ENCODE data around the gene ART4. TPM values are rescaled to one million over a fixed set of nuclear protein-coding genes. Genes with fewer than 3 reads are reported as not detected.

Gene ART4
- total and polyA plus RNA-seq, 12 donors, result 0.22 to 15.2 (median 4.7) TPM

DNA sequence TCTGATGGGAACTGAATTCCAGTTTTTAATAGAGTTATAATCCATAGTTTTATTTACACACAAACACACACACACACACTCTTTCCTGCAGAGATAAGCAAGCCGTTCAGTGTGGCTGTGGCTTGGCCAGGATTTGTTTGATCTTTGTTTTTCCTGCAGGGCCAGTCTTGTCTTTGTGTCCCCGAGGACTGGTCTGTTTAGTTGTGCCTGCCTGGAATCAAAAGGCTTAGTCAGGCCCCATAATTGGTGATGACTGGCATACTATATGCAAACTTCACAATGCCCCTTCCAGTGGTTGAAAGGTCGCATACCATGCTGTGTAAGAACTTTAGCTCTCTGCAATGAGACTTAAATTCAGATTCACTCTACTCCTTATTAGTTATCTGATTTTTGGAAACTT is 66.1 kb downstream of the ART4 start:
- WGBS, 4 donors, result 47 to 57% (median 51%) methylated on average over 3 of the region's 3 CpGs
- Histone ChIP-seq H3K27ac (no peak overlapping the region), H3K27me3 (no peaks in the 10 kb centered on the region), H3K4me3 (no peak overlapping the region), H3K9me3 (replicated peaks in 1 of 3) (no peaks in the 10 kb centered on the region), H3K4me1 (replicated peaks in 1 of 2) (peaks cover 6 to 9% of the 10 kb centered on the region in 2 donors), H3K36me3 (replicated peaks in 1 of 2) (no peaks in the 10 kb centered on the region)
- intact Hi-C loops (cut with DNase I), result no loop called here
- DNase-seq, result no peak
- TF ChIP-seq POLR2A (IDR thresholded peaks at IDR 0.05), result no peak
- TF ChIP-seq, protein P1, sequence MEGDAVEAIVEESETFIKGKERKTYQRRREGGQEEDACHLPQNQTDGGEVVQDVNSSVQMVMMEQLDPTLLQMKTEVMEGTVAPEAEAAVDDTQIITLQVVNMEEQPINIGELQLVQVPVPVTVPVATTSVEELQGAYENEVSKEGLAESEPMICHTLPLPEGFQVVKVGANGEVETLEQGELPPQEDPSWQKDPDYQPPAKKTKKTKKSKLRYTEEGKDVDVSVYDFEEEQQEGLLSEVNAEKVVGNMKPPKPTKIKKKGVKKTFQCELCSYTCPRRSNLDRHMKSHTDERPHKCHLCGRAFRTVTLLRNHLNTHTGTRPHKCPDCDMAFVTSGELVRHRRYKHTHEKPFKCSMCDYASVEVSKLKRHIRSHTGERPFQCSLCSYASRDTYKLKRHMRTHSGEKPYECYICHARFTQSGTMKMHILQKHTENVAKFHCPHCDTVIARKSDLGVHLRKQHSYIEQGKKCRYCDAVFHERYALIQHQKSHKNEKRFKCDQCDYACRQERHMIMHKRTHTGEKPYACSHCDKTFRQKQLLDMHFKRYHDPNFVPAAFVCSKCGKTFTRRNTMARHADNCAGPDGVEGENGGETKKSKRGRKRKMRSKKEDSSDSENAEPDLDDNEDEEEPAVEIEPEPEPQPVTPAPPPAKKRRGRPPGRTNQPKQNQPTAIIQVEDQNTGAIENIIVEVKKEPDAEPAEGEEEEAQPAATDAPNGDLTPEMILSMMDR (IDR thresholded peaks at IDR 0.05), result no peak

DNA sequence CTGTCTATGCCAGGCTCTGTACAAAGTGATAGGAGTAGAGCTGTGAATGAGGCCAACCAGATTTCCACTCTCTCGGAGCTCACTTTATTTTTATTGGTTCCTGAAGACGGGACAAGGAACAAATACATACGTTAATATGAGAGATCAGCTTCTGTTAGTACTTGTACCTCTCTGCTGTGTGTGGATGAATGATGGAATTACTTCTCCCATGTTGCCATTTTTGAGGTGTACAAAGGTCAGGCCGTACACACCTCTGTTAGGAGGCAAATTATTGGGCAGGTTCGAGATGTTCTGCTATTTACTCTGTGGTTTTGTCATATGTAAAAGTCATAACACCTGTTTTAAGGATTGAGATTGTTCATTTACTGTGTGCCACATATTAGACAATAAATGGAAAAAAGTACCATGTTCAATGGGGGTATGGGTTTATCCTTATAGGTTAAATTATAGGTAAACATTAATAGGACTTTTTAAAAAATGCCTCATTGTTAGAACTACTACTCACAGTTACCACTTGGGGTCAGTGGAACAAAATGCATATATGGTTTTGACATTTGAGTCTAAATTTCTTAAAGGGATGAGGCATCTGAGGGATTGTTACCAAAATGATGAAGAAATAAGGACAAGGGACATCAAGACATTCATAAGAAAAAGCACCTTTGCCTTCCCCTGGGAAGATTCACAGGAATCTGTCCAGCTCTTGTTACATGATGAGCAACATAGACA is 66.9 kb downstream of the ART4 start:
- peak overlapping the region in 1 of 4 donors; percentile 78 for H3K4me3 ChIP-seq
- no peak for DNase-seq
- peak overlapping the region in 3 of 5 donors; percentile 95 to 98 (median 98) for H3K27ac ChIP-seq
- WGBS, 4 donors, result 84 to 94% (median 90%) methylated on average over 5 of the region's 5 CpGs
- TF ChIP-seq, protein P1 (IDR thresholded peaks at IDR 0.05), result peak in 2 of 6 experiments; percentile 11 to 15
- TF ChIP-seq POLR2A (IDR thresholded peaks at IDR 0.05), result no peak
- H3K36me3 ChIP-seq (replicated peaks in 1 of 2), result no peaks in the 10 kb centered on the region
- no peaks in the 10 kb centered on the region for H3K27me3 ChIP-seq
- no peaks in the 10 kb centered on the region for H3K9me3 ChIP-seq (replicated peaks in 1 of 3)
- intact Hi-C loops (cut with DNase I), result no loop called here
- peaks cover 10% of the 10 kb centered on the region in 2 donors for H3K4me1 ChIP-seq (replicated peaks in 1 of 2)

DNA sequence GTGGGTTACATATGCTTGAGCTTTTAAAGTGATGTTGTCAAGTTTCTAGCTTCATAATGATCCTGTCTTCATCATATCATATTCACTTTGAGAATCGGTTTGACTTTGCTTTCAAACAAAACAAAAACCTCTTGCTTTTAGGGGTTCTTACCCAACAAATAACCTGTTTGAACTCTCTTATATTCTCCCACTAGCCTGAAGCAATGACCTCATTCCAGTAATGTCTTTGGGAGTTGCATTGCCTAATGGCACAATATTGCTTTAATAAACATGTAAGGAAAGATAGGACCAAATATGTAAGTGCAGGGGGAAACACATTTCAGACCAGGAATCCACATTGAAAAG is 67.7 kb downstream of the ART4 start:
- intact Hi-C loops (cut with DNase I), result no loop called here
- TF ChIP-seq POLR2A (IDR thresholded peaks at IDR 0.05), result no peak
- TF ChIP-seq, protein P1 (IDR thresholded peaks at IDR 0.05), result no peak
- H3K27ac ChIP-seq, result peak overlapping the region; percentile 86 to 98 (median 98)
- WGBS, 4 donors, result 30 to 53% (median 42%) methylated on average over 1 of the region's 1 CpG
- no peaks in the 10 kb centered on the region for H3K36me3 ChIP-seq (replicated peaks in 1 of 2)
- peak overlapping the region in 2 of 4 donors; percentile 68 to 78 for H3K4me3 ChIP-seq
- no peak for DNase-seq
- no peaks in the 10 kb centered on the region for H3K9me3 ChIP-seq (replicated peaks in 1 of 3)
- no peaks in the 10 kb centered on the region for H3K27me3 ChIP-seq
- H3K4me1 ChIP-seq (replicated peaks in 1 of 2), result peaks cover 11 to 12% of the 10 kb centered on the region in 2 donors

Other genes with a start within 250 kb of the ART4 start
- not detected for gene GUCY2C, start 146.9 kb downstream of the ART4 start, total RNA-seq
- gene GUCY2C, start 146.9 kb downstream of the ART4 start, polyA plus RNA-seq, result not detected
- gene WBP11, start 40.0 kb downstream of the ART4 start, total RNA-seq, result 100 to 1,000 TPM in 1 of 9 donors, 10 to 100 TPM in 8; 11.5 to 103 (median 29.5) TPM
- gene WBP11, start 40.0 kb downstream of the ART4 start, polyA plus RNA-seq, result 100 to 1,000 TPM in 1 of 3 donors, 10 to 100 TPM in 2; 16.6 to 112 (median 20.2) TPM
- 1 to 10 TPM; 2.6 to 9.3 (median 4.3) TPM for gene C12orf60, start 39.9 kb downstream of the ART4 start, total RNA-seq
- gene C12orf60, start 39.9 kb downstream of the ART4 start, polyA plus RNA-seq, result 10 to 100 TPM in 1 of 3 donors, 1 to 10 TPM in 2; 3.1 to 12.5 (median 4.8) TPM
- gene SMCO3, start 29.3 kb downstream of the ART4 start, total RNA-seq, result under 1 TPM in 7 of 9 donors, not detected in 2; 0.11 to 0.41 (median 0.27) TPM
- gene SMCO3, start 29.3 kb downstream of the ART4 start, polyA plus RNA-seq, result under 1 TPM in 2 of 3 donors, not detected in 1; 0.20 to 0.24 TPM
- 1,000 to 10,000 TPM in 8 of 9 donors, 10 to 100 TPM in 1; 50.6 to 2,003 (median 1,303) TPM for gene MGP, start 42.3 kb upstream of the ART4 start, total RNA-seq
- 1,000 to 10,000 TPM in 2 of 3 donors, 100 to 1,000 TPM in 1; 999 to 1,170 (median 1,064) TPM for gene MGP, start 42.3 kb upstream of the ART4 start, polyA plus RNA-seq
- 1 to 10 TPM in 5 of 9 donors, under 1 TPM in 2, not detected in 2; 0.18 to 2.3 (median 1.1) TPM for gene ERP27, start 95.0 kb upstream of the ART4 start, total RNA-seq
- gene ERP27, start 95.0 kb upstream of the ART4 start, polyA plus RNA-seq, result 1 to 10 TPM in 2 of 3 donors, under 1 TPM in 1; 0.34 to 3.0 (median 1.2) TPM
- 100 to 1,000 TPM in 5 of 9 donors, 10 to 100 TPM in 4; 28.3 to 196 (median 101) TPM for gene ARHGDIB, start 118.1 kb upstream of the ART4 start, total RNA-seq
- gene ARHGDIB, start 118.1 kb upstream of the ART4 start, polyA plus RNA-seq, result 100 to 1,000 TPM; 157 to 190 (median 165) TPM
- 1 to 10 TPM in 2 of 9 donors, not detected in 7; 1.1 to 5.9 TPM for gene PDE6H, start 129.5 kb upstream of the ART4 start, total RNA-seq
- gene PDE6H, start 129.5 kb upstream of the ART4 start, polyA plus RNA-seq, result 1 to 10 TPM in 1 of 3 donors, under 1 TPM in 1, not detected in 1; 0.48 to 1.9 TPM